Measurements from ENCODE around the gene ACAA2. TPM values are rescaled to one million over a fixed set of nuclear protein-coding genes. Genes with fewer than 3 reads are reported as not detected.
"Not testable (repeated sequence)": the region's sequence is repeated elsewhere in the genome, so short reads cannot be mapped to it uniquely, and the experiment has no call there.

ACAA2 gene
- total and polyA plus RNA-seq, 8 donors, result 23.3 to 122 (median 36.0) TPM

GRCh38 chr18:49794743-49795142, 18.6 kb downstream of the ACAA2 start:
- Histone ChIP-seq H3K27me3 (no peaks in the 10 kb centered on the region), H3K4me3 (no peak overlapping the region), H3K4me1 (peaks cover 0 to 10% (median 0%) of the 10 kb centered on the region in 4 donors), H3K27ac (no peak overlapping the region), H3K9me3 (no peaks in the 10 kb centered on the region), H3K36me3 (peaks cover 0 to 76% (median 68%) of the 10 kb centered on the region in 4 donors)
- no peak for DNase-seq
- intact Hi-C loops (cut with DNase I; ENCODE audit: low total_unique reads), result no loop called here
- TF ChIP-seq EP300 (IDR thresholded peaks at IDR 0.05) (no peak), POLR2AphosphoS5 (IDR thresholded peaks at IDR 0.05) (no peak), POLR2A (IDR thresholded peaks at IDR 0.05) (no peak), CTCF (IDR thresholded peaks at IDR 0.05) (no peak)
- WGBS, 5 donors, result 53 to 64% (median 59%) methylated on average over 3 of the region's 3 CpGs

DNA sequence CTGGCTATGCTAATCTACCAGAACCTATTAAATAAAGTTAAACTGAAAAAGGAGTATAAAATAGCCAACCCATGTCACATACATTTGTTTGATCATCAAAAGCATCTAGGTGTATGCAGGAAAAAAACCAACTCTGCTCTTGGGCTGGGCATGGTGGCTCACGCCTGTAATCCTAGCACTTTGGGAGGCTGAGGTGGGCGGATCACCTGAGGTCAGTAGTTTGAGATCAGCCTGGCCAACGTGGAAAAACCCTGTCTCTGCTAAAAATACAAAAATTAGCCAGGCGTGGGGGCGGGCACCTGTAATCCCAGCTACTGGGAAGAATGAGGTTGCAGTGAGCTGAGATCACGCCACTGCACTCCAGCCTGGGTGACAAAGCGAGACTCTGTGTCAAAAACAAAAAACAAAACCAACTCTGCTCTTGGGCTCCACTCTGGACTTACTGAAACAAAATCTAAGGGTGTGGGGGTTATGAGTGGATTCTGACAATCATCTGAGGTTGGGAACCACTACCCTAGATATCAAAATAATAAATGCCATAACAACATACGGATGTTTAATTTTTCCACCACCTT, 23.7 kb downstream of the ACAA2 start:
- H3K27ac ChIP-seq; DNase-seq; H3K9me3 ChIP-seq; H3K4me3 ChIP-seq; intact Hi-C loops (cut with DNase I; ENCODE audit: low total_unique reads); H3K27me3 ChIP-seq: not testable (repeated sequence)
- peaks cover 0 to 28% (median 2%) of the 10 kb centered on the region in 4 donors for H3K4me1 ChIP-seq
- peaks cover 0 to 85% (median 81%) of the 10 kb centered on the region in 4 donors for H3K36me3 ChIP-seq
- WGBS, 5 donors, result 87 to 93% (median 91%) methylated on average over 8 of the region's 8 CpGs

- 20 to 46% (median 32%) methylated on average over 5 of the region's 5 CpGs for WGBS, 5 donors
- H3K4me3 ChIP-seq, result peak overlapping the region in 2 of 4 donors; percentile 6 to 10
Measured at GRCh38 chr18:49788327-49788898, 24.9 kb downstream of the ACAA2 start.

GRCh38 chr18:49786019-49786720, 27.2 kb downstream of the ACAA2 start:
- TF ChIP-seq POLR2AphosphoS5 (IDR thresholded peaks at IDR 0.05) (no peak), POLR2A (IDR thresholded peaks at IDR 0.05) (no peak), CTCF (IDR thresholded peaks at IDR 0.05) (no peak), EP300 (IDR thresholded peaks at IDR 0.05) (no peak)
- Histone ChIP-seq H3K27me3 (no peaks in the 10 kb centered on the region), H3K36me3 (peaks cover 2 to 83% (median 81%) of the 10 kb centered on the region in 4 donors), H3K4me3 (no peak overlapping the region), H3K9me3 (no peaks in the 10 kb centered on the region), H3K4me1 (peaks cover 0 to 20% (median 2%) of the 10 kb centered on the region in 4 donors), H3K27ac (no peak overlapping the region)
- DNase-seq, result no peak
- intact Hi-C loops (cut with DNase I; ENCODE audit: low total_unique reads), result no loop called here
- WGBS, 5 donors, result 74 to 96% (median 87%) methylated on average over 1 of the region's 1 CpG

More at GRCh38 chr18:49788327-49788898, 24.9 kb downstream of the ACAA2 start:
- no peak for DNase-seq
- Histone ChIP-seq H3K27me3 (no peaks in the 10 kb centered on the region), H3K4me1 (peaks cover 0 to 27% (median 2%) of the 10 kb centered on the region in 4 donors), H3K27ac (peak overlapping the region in 3 of 5 donors; percentile 3 to 48 (median 21)), H3K36me3 (peaks cover 0 to 85% (median 82%) of the 10 kb centered on the region in 4 donors), H3K9me3 (no peaks in the 10 kb centered on the region)
- TF ChIP-seq POLR2AphosphoS5 (IDR thresholded peaks at IDR 0.05) (peak in 1 of 3 donors; percentile 19), POLR2A (IDR thresholded peaks at IDR 0.05) (no peak)
- intact Hi-C loops (cut with DNase I; ENCODE audit: low total_unique reads), result no loop called here

DNA sequence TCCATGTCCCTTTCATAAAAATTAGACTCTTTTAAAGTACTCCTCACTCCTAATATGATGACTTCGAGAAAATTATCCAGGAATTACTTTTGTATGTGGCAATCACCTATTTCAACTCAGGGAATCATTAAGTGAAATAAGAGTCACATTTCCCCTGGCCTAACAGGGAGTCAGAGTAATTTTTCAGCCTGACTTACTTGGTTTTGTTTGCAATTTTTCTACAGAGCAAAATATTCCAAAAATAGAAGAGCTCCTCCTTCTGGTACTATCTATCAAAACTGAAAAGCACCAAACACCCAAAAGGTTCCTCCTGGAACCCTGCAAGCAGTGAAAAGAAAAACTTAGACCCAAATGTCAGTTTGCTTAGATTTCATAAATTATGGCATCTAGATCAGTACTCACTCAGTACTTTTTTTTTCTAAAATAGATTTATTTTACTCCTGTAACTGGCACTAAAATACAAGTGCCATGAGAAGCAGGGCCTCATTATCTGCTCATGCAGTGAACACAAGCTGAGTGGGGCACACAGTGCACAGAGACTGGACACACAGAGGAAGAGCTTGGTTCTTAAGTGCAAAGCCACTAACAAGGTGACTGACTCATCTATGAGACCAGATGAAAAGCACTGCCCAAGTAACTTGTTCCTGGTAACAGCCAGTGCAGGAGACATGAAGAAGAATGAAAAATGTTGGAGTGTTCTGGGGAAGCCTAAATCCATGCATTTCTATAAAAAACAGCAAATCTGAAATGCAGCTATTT, 28.7 kb downstream of the ACAA2 start:
- WGBS, 5 donors, result 67 to 85% (median 74%) methylated on average over 1 of the region's 1 CpG

GRCh38 chr18:49783631-49784030, 29.7 kb downstream of the ACAA2 start:
- H3K9me3 ChIP-seq; intact Hi-C loops (cut with DNase I; ENCODE audit: low total_unique reads); DNase-seq; H3K27ac ChIP-seq; H3K27me3 ChIP-seq; H3K4me3 ChIP-seq: not testable (repeated sequence)
- Histone ChIP-seq H3K36me3 (peaks cover 2 to 86% (median 79%) of the 10 kb centered on the region in 4 donors), H3K4me1 (peaks cover 0 to 12% (median 0%) of the 10 kb centered on the region in 4 donors)
- WGBS, 5 donors, result 95 to 99% (median 97%) methylated on average over 3 of the region's 3 CpGs

More for the DNA sequence above, 28.7 kb downstream of the ACAA2 start:
- TF ChIP-seq CTCF (IDR thresholded peaks at IDR 0.05) (no peak), POLR2A (IDR thresholded peaks at IDR 0.05) (no peak), POLR2AphosphoS5 (IDR thresholded peaks at IDR 0.05) (no peak), EP300 (IDR thresholded peaks at IDR 0.05) (no peak)
- Histone ChIP-seq H3K27me3 (no peaks in the 10 kb centered on the region), H3K9me3 (no peaks in the 10 kb centered on the region), H3K4me1 (peaks cover 0 to 20% (median 2%) of the 10 kb centered on the region in 4 donors), H3K27ac (no peak overlapping the region), H3K4me3 (no peak overlapping the region), H3K36me3 (peaks cover 2 to 81% (median 78%) of the 10 kb centered on the region in 4 donors)
- no peak for DNase-seq
- intact Hi-C loops (cut with DNase I; ENCODE audit: low total_unique reads), result no loop called here
